ENCODE results near the gene MAP3K4.

- TF ChIP-seq L3MBTL2 (conservative IDR thresholded peaks at IDR 0.05) (no peak), HDGF (IDR thresholded peaks at IDR 0.05; ENCODE audit: borderline replicate concordance) (no peak), PKNOX1 (IDR thresholded peaks at IDR 0.05) (no peak), FOXM1 (IDR thresholded peaks at IDR 0.05; ENCODE audit: borderline replicate concordance) (no peak), ELF4 (IDR thresholded peaks at IDR 0.05) (no peak), SP1 (IDR thresholded peaks at IDR 0.05) (no peak), SUZ12 (IDR thresholded peaks at IDR 0.05) (no peak), NFRKB (IDR thresholded peaks at IDR 0.05) (no peak), TARDBP (IDR thresholded peaks at IDR 0.05) (no peak), ARNT (IDR thresholded peaks at IDR 0.05) (no peak), FOXK2 (IDR thresholded peaks at IDR 0.05) (no peak), BHLHE40 (IDR thresholded peaks at IDR 0.05; ENCODE audit: borderline replicate concordance) (no peak)
These were observed 12.4 kb upstream of the MAP3K4 start for GRCh38 chr6:160979061-160979708.
